HL-60 (cell line): ENCODE measurements around the gene UCHL3.

Experiments
- DNase-seq, 2 experiments: peaks; one replicate each; pipeline ENCODE4 v3.0.0-alpha.2; 2010 to 2020; ENCODE audit warnings: low read depth in 1 of 2, low spot score in 1 of 2
- H3K27ac ChIP-seq: fragments of 250-450 bp; sonication (Bioruptor Pico); replicated peaks from 2 replicates; pipeline ENCODE4 v1.5.1; 2020; ENCODE audit warnings: mild to moderate bottlenecking, moderate library complexity
- H3K27me3 ChIP-seq: fragments of 250-450 bp; sonication (Bioruptor Pico); 2 replicates; pipeline ENCODE4 v1.5.1; 2021; ENCODE audit warnings: mild to moderate bottlenecking, moderate library complexity; ENCODE audit not compliant: insufficient read depth, poor library complexity, severe bottlenecking
- H3K4me3 ChIP-seq: replicated peaks from 2 replicates; pipeline ENCODE4 v1.5.1; 2011; ENCODE audit warnings: mild to moderate bottlenecking, control low read depth, low read length; ENCODE audit not compliant: insufficient read depth
- CTCF ChIP-seq: IDR thresholded peaks from one replicate; pipeline ENCODE4 v1.5.1; 2011; ENCODE audit warnings: low read length, control low read depth, inconsistent platforms; ENCODE audit not compliant: insufficient read depth
- GABPA ChIP-seq: IDR thresholded peaks from 2 replicates; pipeline ENCODE4 v1.6.1; 2012; ENCODE audit warnings: low read depth
- POLR2AphosphoS5 ChIP-seq: IDR thresholded peaks from 2 replicates; pipeline ENCODE4 v1.6.1; 2012; ENCODE audit warnings: low read depth
- REST ChIP-seq: IDR thresholded peaks from 2 replicates; pipeline ENCODE4 v1.6.1; 2012; ENCODE audit warnings: low read depth; ENCODE audit not compliant: insufficient replicate concordance
- SPI1 ChIP-seq: IDR thresholded peaks from 2 replicates; pipeline ENCODE4 v1.6.1; 2012; ENCODE audit warnings: low read depth, mild to moderate bottlenecking, borderline replicate concordance

The UCHL3 gene

GRCh38 chr13:75554464-75554863 is 4.9 kb downstream of the UCHL3 start:
- Histone ChIP-seq H3K27me3 (no peaks in the 10 kb centered on the region), H3K27ac (no peak overlapping the region), H3K4me3 (no peak overlapping the region)
- DNase-seq, result no peak
- TF ChIP-seq REST, result no peak

GRCh38 chr13:75554981-75555380 is 5.4 kb downstream of the UCHL3 start:
- no peak for DNase-seq
- Histone ChIP-seq H3K27me3 (no peaks in the 10 kb centered on the region), H3K4me3 (no peak overlapping the region), H3K27ac (no peak overlapping the region)
- TF ChIP-seq POLR2AphosphoS5 (no peak), REST (no peak), SPI1 (no peak)

- DNase-seq, result no peak
- Histone ChIP-seq H3K27ac (no peak overlapping the region), H3K27me3 (no peaks in the 10 kb centered on the region), H3K4me3 (no peak overlapping the region)
- TF ChIP-seq POLR2AphosphoS5, result no peak
- no peak for TF ChIP-seq GABPA
- TF ChIP-seq REST, result no peak
- no peak for TF ChIP-seq SPI1
- TF ChIP-seq CTCF, result no peak
These were observed 6.2 kb downstream of the UCHL3 start for GRCh38 chr13:75555836-75556235.

GRCh38 chr13:75556961-75557360 is 7.4 kb downstream of the UCHL3 start:
- H3K27ac ChIP-seq, result no peak overlapping the region
- no peak for TF ChIP-seq REST
- no peak for TF ChIP-seq POLR2AphosphoS5
- TF ChIP-seq GABPA, result no peak
- no peak for TF ChIP-seq CTCF
- H3K27me3 ChIP-seq, result no peaks in the 10 kb centered on the region
- no peak for DNase-seq
- no peak overlapping the region for H3K4me3 ChIP-seq
